Measurements from ENCODE around the gene SRSF9.
A peak's percentile ranks its signal among the peaks of the same experiment; 100 is the strongest.
"Not testable (repeated sequence)": the region's sequence is repeated elsewhere in the genome, so short reads cannot be mapped to it uniquely, and the experiment has no call there.

SRSF9 gene

DNA sequence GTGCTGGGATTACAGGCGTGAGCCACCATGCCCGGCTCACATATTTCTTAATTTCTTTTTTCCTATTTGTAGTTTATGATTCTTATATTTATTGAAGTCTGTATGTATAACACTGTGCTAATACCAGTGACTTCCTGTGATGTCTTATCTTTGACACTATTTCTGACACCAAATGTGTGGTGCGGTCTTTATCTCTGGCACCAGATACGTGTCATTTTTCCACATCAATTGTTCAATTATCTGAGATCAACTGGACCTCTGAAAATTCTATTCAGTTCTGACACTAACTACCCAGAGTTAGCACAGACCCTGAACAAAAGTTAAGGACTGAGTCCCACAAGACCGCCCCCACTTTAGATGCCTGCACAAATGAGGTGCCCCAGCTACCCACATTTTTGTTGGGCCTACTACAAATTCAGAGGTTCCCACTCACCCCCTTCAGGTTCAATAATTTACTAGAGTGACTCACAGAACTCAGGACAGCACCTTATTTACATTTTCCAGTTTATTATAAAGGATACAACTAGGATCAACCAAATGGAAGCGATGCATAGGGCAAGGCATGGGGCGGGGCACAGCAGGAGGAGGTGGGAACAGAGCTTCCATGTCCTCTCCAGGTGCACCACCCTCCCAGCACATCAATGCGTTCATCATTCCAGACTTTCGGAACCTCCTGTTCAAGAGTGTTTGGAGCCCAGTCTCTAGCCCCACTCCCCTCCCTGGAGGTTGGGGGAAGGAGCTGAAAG lies 11.6 kb upstream of the SRSF9 start:
- DNase-seq (ENCODE audit: low read depth, low spot score): no peak

DNA sequence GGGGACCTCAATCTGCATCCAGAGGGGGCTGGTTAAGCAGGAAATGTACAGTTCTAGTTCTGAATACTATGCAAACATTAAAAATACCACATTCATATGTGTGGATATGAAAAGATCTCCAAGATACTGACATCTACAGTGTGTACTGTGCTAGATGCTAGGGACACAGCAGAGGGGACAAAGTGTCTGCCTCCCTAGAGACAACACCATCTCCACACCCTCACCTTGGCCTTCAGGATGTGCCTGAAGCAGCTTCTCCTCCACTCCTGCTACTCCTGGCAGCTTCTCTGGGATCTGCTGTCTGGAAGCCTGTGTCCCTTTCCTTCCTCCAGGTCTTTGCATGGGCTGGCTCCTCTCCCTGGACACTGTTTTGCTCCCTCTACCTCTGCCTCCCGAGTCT lies 10.7 kb upstream of the SRSF9 start:
- no peak for DNase-seq (ENCODE audit: low read depth, low spot score)

DNA sequence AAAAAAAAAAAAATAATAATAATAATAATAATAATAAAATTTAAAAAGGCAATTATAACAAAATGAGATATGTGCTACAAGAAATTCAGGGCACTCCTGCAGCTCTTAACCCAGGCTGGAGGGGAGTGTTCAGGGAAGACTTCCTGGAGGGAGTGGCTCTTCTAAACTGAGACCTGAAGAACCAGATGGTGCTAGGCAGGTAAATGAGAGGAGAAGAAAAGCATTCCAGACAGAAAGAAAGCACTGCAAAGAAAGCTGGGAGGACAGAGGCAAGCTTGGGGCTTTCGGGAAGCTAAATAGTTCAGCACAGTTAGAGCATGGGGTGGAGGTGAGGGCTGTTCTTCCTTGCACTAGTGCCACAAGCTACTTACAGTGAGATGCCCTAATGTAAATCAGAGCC lies 9.9 kb upstream of the SRSF9 start:
- DNase-seq (ENCODE audit: low read depth, low spot score): peak; percentile 41

DNA sequence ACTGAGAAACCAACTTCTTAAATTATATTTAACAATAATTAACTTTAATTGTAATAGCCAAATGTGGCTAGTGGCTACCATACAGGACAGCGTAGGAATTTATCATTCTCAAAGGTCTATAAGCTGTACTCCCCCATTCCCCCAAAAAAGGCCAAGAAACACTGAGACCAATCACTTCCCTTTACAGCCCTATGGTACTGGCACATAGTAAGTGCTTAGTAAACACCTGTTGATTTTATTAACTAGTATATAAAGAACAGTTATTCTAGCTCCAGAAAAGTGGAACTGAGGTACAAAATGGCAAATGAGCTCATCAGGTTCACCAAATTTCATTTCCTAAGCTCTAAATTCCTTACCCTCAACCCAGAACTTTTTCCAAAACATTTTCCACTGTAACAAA lies 6.1 kb upstream of the SRSF9 start:
- no peak for DNase-seq (ENCODE audit: low read depth, low spot score)

DNA sequence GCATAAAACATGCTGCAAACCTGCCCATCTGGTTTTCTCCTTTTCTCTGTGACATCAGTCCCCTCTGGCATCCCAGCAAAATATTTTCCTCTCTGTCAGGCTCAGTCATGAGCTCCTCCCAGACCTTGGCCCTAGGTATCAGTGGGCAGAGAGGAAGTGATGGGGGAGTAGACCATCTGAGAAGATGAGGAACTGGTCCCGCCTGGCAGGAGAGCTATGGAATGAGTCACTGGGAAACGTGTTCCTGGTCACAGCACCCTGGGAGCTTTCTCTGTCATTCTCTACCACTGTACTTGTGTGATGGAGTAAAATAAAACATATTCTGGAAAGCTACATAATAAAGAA lies 5.0 kb upstream of the SRSF9 start:
- peak; percentile 47 for DNase-seq (ENCODE audit: low read depth, low spot score)

DNA sequence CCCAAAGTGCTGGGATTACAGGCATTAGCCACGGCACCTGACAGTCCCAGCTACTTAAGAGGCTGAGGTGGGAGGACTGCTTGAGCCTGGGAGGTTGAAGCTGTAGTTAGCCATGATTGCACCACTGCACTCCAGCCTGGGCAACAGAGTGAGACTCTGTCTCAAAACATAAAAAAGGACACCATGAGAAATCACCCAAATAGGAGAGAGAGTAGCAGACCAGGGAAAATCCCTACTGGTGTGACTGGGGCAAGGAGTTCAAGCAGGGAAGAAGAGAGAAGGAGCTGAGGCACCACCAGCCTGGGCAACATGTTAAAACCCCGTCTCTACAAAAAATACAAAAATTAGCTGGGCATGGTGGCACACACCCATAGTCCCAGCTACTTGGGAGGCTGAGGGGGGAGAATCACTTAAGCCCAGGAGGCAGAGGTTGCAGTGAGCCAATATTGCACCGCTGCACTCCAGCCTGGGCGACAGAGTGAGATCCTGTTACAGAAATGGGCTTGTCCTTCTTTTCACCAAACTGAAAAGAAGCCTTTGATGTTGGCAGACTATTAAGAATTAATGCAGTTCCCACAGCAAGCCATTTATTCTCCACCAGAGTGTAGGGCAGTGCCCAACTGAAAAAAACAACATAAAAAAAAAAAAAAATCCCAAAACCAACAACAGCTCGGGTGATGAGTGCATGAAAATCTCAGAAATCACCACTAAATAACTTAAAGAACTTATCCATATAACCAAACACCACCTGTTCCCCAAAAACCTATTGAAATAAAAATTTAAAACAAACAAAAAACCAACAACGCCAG lies 4.5 kb upstream of the SRSF9 start:
- no peak for DNase-seq (ENCODE audit: low read depth, low spot score)

DNA sequence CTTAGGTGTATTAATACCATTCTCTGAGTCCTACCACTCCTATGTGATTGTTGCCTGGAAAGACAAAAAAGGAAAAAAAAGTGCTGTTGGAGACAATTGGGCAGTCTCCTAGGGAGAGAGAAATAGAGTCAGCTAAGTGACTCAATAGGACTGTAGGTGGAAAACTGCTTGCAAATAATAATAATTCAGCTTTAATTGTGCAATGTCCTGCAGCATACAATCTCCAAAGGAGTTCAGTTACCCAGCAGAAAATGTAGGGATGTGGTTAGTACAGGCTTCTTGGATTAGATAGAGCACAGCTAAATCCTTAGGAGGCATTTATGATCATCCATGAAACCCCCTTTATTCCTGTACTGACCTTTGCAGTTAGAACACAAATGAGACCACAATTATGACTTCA lies 3.0 kb upstream of the SRSF9 start:
- no peak for DNase-seq (ENCODE audit: low read depth, low spot score)

DNA sequence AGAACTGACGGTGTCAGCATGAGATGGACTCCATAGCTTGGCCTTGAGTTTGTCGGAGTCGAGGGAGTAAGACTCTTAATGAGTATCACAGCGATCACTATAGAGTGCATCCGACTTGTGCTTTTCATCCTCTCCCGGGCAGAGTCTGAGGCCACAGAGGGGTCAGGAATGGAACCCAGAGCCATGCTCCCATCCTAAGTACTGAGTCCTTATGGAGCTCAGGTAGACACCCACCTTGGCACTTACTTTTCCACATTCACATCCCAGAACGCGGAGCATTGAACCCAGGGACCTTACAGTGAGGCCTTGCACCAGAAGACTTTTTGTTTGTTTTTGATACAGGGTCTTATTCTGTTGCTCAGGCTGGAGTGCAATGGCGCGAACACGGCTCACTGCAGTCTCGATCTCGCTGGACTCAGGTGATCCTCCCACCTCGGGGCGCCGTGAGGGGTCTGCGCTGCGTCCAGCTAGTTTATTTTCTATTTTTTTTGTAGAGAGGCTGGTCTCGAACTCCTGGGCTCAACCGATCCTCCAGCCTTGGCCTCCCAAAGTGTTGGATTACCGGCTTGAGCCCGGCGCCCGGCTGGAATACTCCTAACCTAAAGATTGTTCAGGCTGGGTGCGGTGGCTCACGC lies 719 bp upstream of the SRSF9 start:
- DNase-seq (ENCODE audit: low read depth, low spot score): no peak

DNA sequence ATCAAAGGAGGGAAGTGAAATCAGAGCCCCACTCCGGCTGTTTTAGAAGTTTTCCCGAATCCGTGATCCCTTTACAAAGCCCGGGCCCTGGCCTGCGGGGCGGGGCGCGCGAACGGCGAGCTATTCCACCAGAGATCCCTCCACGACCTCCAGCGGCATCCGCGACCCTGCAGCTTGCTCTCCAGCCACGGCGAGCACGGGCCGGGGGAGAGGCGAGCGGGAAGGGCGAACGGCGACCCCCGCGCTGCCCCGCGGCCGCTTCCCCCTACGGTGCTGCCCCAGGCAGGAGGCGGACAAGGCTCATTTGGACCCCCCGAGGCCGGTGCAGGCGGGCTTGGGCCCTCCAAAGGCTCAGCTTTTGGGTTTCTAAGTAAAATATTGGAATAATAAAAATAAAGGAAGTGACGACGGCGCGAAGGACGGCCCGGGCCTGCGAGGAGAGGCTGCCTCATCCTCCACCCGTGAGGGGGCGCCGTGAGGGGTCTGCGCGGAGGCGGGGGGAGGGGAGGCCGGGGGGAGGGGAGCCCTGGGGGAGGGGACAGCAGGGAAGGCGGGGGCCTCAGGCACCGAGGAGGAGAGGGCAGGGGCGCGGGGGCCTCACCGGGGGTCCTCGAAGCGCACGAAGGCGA lies 613 bp downstream of the SRSF9 start:
- DNase-seq (ENCODE audit: low read depth, low spot score): no peak

DNA sequence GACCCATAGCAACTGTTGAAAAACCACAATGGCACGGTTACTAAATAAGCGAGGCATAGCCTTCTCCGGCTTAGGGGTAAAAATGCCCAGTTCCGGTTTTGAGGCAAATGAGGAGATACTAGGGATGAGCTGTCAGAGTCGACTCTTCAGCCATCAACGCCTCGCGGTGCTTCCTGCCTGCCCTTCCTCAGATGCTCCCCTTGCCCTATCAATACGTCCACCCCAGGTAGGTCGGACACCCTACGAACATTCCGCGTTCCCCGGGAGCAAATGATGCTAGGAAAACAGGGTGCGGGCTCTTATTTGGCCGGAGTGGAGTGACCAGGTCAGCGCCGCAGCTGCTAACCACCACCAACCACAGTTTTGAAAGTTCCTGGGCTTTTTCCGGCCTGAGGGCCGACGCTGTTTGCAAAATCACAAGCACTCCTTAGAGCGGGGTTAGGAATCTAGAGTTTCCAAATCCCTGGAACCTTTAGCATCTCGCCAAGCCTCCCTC lies 1.2 kb downstream of the SRSF9 start:
- peak; percentile 74 for DNase-seq (ENCODE audit: low read depth, low spot score)

DNA sequence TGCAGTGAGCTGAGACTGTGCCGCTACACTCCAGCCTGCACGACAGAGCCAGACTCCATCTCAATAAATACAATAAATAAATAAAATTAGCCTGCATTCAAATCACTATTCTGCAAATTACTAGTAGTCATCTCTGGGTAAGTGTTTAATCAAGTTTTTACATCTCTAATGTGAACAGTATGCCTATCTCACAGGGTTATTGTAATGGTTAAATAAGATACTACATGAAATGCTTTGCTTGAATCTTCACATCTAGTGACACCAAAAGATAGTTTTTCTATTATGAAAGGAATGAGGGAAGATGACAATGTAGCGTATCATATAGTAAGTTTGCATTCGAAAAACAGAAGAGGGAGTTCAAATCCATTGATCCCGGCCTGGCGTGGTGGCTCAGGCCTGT lies 2.1 kb downstream of the SRSF9 start:
- no peak for DNase-seq (ENCODE audit: low read depth, low spot score)

DNA sequence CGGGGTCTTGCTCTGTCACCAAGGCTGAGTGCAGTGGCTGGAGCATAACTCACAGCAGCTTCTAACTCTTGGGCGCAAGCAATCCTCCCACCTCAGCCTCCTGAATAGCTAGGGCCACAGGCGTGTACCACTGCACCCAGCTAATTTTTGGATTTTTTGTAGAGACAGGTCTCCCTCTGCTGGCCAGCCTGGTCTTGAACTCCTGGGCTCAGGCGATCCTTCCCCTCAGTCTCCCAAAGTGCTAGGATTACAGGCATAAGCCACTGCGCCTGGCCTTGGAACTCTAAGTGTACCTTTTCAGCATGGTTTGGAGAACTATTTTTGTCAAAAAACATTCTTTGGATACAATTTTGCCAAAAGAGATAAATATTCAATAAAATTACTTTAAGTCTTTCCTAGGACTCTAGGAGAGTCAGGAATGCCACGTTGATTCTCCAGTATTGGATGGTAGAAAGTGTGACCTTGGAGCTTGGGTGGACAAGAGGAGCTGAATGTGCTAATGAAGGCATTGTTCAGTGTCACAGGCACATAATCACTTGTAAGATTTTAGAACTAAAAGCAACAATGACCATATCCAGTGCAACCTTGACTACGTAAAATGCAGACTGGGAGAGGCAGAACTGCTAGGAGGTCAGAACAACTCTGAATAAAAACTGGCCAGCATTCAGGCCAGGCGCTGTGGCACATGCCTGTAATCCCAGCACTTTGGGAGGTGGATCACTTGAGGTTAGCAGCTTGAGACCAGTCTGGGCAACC lies 2.8 kb downstream of the SRSF9 start:
- peak; percentile 80 for DNase-seq (ENCODE audit: low read depth, low spot score)

DNA sequence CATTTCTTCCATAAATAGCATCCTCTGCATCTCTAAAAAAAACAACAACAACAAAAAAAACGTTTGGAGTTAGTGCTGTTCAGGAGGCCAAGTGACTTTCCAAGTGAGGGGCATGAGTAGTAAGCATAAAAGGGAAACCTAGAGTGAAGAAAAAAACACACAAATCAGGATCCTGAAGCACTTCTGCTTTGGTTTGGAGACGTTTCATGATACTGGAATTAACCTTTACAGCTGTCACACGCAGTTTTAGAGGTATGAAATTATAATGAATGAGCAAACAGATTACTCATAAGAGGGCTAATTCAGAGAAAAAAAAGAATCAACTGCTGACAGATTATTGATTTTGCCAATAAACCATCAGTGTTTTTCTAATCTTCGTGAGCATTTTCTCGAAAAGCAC lies 3.8 kb downstream of the SRSF9 start:
- DNase-seq (ENCODE audit: low read depth, low spot score): no peak

DNA sequence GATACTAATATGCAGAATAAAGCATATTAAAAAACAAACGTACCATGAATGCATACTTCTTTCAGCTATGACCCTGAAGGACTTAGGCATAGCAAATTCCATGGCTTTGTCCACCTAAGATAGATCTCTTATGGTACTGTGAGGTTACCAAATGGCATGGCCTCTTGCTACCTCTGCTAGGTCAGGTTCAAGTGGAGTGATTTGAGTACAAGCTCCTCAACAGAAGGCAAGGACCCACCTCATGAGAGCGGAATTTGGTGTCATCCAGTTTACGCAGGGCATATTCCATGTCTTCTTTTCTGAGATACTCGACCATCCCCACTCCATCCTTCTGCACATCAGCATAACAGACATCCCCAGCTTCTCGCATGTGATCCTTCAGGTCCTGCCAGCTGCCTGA lies 5.8 kb downstream of the SRSF9 start:
- no peak for DNase-seq (ENCODE audit: low read depth, low spot score)

DNA sequence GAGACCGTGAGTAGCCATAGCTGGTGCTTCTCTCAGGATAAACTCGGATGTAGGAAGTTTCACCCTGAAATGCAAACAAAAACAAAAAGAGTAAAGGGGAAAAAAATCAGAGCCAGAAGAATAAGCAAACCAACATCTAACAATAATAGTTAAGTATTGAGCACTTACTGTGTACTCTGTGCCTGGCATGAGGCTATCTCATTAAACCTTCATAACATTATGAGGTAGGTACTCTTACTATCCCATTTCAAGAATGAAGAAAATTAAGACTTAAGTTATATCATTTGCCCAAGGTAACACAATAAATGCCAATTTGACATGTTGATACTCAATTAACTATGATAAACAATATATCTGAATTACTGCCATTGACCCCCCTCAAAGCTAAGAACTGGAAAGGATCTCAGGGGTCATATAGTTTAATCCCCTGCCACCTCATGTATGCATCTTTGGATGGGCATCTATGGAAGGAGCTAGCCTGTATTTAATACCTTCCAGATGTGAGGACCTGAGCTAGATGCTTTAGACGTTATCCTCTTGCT lies 7.4 kb downstream of the SRSF9 start:
- DNase-seq (ENCODE audit: low read depth, low spot score): no peak

DNA sequence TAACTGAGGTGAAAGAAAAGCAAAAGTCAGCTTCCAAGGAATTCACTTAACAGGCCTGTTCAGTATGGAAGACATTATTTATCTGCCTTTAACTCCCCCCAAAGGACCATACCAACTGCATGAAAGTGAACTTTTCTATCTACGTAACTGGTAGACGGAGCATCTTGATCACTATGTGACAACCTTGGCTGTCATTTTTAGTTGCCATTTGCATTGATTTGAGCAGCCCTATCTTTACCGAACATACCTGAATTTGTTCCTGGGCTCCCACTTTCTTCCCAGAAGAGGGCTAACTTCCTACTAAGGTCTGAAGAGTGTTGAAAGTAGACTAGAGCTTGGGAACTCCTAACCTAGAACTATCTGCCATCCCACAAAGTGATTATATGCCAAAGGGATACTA lies 9.4 kb downstream of the SRSF9 start:
- no peak for DNase-seq (ENCODE audit: low read depth, low spot score)

DNA sequence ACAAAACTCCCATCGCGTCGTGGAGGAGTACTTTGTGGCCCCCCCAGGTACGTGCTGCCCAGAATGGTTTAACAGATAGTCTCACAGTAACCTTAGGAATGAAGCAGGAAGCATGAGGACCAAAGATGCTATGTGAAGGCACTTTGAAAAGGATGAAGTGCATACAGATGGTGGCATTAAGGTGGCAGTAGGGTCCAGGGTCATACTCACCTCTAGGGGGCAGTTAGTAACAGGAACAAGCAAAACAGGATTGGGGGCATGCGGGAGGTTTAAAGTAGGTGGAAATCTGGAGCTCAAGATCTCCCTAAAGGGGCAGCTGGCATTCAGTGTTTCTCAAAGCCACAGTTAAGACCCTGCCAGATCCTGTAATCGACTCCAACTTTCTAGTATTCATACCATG lies 12.4 kb downstream of the SRSF9 start:
- peak; percentile 46 for DNase-seq (ENCODE audit: low read depth, low spot score)

DNA sequence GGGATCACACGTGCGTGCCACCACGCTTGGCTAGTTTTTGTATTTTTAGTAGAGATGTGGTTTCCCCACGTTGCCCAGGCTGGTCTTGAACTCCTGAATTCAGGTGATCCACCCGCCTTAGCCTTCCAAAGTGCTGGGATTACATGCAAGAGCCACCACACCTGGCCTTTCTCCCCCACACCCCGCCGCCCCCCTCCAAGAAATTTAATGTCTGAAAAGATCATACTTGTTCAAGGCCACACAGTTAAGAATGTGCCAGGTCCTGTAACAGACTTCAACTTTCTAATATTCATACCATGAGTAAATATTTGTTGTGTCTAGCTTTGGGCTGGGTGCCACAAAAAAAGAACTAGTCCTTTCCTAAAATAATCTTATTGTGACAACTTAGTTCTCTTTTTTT lies 14.2 kb downstream of the SRSF9 start:
- no peak for DNase-seq (ENCODE audit: low read depth, low spot score)

DNA sequence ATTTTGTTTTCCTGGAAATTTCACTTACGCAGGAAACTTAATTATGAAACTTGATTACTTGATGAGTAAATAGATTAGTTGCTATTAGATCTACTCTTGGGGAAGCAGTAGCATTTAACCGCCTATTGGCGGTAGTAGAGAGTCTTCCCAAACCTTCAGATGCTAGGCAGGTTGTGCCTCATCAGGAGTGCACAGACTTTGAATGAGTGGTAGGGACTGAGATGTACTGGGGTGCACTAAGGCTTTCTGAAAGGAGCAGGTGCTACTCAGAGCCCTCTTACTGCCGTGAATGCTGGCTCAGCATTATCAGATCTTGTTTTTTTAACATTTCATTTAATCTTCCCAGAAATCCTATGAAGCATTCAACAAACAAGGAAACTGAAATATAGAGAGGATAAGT lies 15.6 kb downstream of the SRSF9 start:
- DNase-seq (ENCODE audit: low read depth, low spot score): no peak

DNA sequence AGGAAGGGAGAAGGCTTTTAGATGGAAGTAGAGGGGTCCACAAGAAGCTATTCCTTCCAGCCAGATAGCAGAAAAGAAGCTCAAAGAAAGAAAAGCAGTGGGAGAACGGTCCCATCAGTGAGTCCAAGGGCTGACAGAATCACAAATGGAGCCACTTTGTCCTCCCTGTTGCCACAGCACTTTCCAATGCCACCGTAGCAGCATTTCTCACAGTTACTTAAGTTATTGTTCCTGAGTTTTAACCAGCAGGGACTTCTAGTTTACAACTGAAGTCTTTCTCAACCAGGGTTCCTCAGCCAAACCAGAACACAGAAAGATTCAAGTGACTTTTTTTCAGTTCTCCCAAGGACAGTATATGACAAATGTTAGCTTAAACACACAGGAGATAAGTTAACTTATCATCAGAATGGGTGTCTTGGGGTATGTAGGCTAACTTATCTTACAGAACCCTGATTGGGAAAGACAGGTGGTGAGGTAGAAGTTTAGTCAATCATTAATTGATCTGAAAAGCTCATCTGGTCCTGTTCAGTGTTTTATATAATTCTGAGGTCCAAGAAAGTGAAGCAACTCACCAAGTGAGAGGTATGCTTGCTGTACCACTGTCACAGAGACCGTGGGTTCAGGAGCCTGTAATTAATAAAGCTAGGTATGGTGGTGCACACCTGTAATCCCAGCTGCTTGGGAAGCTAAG lies 16.3 kb downstream of the SRSF9 start:
- DNase-seq (ENCODE audit: low read depth, low spot score): no peak

DNA sequence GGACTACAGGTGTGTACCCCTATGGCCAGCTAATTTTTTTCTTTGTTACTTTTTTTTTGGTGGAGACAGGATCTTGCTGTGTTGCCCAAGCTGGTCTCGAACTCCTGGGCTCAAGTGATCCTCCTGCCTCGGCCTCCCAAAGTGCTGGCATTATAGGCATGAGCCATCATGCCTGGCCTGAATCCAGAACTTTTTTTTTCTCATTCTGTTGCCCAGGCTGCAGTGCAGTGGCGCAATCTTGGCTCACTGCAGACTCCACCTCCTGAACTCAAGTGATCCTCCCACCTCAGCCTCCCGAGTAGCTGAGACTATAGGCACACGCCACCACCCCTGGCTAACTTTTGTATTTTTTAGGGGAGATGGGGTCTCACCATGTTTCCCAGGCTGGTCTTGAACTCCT lies 17.0 kb downstream of the SRSF9 start:
- DNase-seq (ENCODE audit: low read depth, low spot score): not testable (repeated sequence)

Data from ELF-1 (cell line).